Stomach (tissue), 4 donors: ENCODE data around the gene FARP2.

Source experiments
- CTCF ChIP-seq, 7 experiments: fragments of 450-650 bp in 4 of 7; fragments of 200-600 bp in 3 of 7; sonication (generic) in 3 of 7; IDR thresholded peaks; one replicate each; pipeline ENCODE4 v1.5.1; 2016 to 2019; ENCODE audit warnings: antibody characterized with exemption in 7 of 7, control low read depth in 2 of 7, mild to moderate bottlenecking in 1 of 7
- POLR2A ChIP-seq, 4 donors: fragments of 450-650 bp; IDR thresholded peaks; one replicate each; pipeline ENCODE4 v1.6.1; 2016; ENCODE audit warnings: antibody characterized with exemption in 4 of 4, control low read depth in 2 of 4, mild to moderate bottlenecking in 1 of 4, moderate library complexity in 1 of 4
- POLR2AphosphoS5 ChIP-seq, 3 donors: sonication (generic); formaldehyde crosslinking; IDR thresholded peaks; one replicate each; pipeline ENCODE4 v1.6.1; 2016; ENCODE audit warnings: antibody characterized with exemption in 3 of 3

DNA sequence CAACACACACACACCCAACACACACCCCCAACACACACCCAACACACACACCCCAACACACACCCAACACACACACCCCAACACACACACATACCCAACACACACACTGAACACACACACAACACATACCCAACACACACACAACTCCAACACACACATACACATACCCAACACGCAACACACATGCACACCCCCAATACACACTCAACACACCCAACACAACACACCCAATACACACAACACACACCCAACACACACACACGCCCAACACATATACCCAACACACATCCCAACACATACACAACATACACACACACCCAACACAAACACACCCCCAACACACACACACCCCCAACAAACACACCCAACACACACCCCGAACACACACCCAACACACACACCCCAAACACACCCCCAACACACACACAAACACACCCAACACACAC lies 160.5 kb downstream of the FARP2 start:
- TF ChIP-seq CTCF (IDR thresholded peaks at IDR 0.05) (no peak), POLR2AphosphoS5 (IDR thresholded peaks at IDR 0.05) (no peak), POLR2A (IDR thresholded peaks at IDR 0.05) (no peak)
